Measurements from ENCODE around the gene CAP1.

Gene CAP1

DNA sequence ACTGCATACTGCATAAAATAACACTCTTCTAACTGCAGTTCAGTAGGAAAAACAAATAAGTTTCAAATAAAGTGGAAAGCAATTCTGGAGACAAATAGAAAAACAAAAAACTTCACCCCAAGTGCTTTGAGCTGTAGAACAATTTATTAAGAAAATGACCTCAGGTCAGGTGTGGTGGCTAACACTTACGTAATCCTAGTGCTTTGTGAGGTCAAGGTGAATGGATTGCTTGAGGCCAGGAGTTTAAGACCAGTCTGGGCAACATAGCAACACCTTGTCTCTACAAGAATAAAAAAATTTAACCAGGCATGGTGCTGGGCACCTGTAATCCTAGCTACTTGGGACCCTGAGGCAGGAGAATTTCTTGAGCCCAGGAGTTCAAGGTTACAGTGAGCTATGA lies 61.5 kb downstream of the CAP1 start:
- no peak for DNase-seq (ENCODE audit: low read depth, low spot score)
- in situ Hi-C loops (cut with HindIII; ENCODE audit: low sequenced_read_pairs) = no loop called here
- no peak overlapping the region for H3K4me3 ChIP-seq (ENCODE audit: low read depth, low read length)
- TF ChIP-seq, protein P1, sequence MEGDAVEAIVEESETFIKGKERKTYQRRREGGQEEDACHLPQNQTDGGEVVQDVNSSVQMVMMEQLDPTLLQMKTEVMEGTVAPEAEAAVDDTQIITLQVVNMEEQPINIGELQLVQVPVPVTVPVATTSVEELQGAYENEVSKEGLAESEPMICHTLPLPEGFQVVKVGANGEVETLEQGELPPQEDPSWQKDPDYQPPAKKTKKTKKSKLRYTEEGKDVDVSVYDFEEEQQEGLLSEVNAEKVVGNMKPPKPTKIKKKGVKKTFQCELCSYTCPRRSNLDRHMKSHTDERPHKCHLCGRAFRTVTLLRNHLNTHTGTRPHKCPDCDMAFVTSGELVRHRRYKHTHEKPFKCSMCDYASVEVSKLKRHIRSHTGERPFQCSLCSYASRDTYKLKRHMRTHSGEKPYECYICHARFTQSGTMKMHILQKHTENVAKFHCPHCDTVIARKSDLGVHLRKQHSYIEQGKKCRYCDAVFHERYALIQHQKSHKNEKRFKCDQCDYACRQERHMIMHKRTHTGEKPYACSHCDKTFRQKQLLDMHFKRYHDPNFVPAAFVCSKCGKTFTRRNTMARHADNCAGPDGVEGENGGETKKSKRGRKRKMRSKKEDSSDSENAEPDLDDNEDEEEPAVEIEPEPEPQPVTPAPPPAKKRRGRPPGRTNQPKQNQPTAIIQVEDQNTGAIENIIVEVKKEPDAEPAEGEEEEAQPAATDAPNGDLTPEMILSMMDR (IDR thresholded peaks at IDR 0.05; ENCODE audit: low read depth, low read length) = no peak

DNA sequence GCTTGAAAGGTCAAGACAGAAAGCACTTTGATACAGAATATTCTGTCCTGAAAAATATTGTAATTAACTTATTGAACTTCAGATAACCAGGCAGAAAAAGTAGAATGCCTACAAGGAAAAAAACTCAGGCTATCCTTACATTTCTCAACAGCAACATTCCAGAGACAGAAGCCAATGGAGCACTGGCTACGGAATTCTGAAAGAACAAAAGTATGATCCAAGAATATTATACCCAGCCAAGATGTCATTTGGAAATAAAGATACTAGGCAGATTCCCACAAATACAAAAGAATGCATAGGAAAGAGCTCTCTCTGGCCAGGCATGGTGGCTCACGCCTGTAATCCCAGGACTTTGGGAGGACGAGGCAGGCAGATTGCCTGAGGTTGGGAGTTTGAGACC lies 62.4 kb downstream of the CAP1 start:
- TF ChIP-seq, protein P1 (IDR thresholded peaks at IDR 0.05; ENCODE audit: low read depth, low read length) = no peak
- DNase-seq (ENCODE audit: low read depth, low spot score) = no peak
- H3K4me3 ChIP-seq (ENCODE audit: low read depth, low read length) = no peak overlapping the region
- in situ Hi-C loops (cut with HindIII; ENCODE audit: low sequenced_read_pairs) = no loop called here

DNA sequence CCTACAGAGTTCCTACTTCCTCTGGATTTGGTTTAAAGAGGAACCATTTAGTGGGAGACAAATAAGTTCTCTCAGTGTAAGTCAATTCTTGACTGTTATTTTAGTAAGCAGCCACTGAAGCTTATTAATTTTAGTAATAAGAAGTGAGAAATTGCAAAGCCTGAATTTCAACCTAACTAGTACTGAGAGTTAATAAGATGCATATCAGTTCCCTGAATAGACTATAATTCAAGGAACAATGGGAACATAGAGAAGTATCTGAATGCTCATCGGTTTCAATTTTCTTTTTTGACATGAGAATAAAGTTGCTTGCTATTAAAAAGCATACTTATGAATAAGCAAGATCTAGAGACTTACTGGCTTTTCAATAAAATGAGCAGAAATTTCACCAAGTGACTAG lies 64.5 kb downstream of the CAP1 start:
- in situ Hi-C loops (cut with HindIII; ENCODE audit: low sequenced_read_pairs) = no loop called here
- TF ChIP-seq, protein P1 (IDR thresholded peaks at IDR 0.05; ENCODE audit: low read depth, low read length) = no peak
- DNase-seq (ENCODE audit: low read depth, low spot score) = no peak
- no peak overlapping the region for H3K4me3 ChIP-seq (ENCODE audit: low read depth, low read length)

DNA sequence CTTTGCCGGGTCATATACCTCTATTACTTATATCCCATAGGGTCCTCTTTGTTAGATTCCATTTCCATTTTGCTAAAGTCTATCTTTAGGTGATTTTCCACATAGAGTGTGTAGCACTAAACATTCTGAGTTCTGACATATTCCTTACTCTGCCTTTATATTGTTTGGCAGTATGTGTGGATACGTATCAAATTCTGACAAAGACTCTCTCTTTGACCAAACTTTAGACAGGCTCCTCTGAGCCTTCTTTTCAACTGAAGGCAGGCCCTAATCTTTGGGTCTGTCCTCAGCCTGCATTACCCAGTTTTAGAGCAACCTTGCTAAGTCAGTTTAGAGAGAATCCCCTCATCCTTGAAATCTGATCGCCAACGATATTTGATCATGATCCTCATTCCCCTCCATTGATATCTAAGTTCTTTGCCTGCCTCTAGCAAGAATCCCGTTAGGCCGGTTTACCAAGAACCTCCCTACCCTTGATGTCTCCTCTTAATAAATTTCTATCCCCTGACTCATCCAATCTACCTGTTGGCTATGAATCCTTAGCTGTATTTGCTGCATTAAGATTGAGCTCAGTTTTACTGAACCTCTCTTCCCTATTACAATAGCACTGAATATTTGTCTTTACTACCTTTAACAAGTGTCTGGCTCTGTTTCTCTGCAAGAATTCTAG lies 66.9 kb downstream of the CAP1 start:
- TF ChIP-seq, protein P1 (IDR thresholded peaks at IDR 0.05; ENCODE audit: low read depth, low read length) = no peak
- H3K4me3 ChIP-seq (ENCODE audit: low read depth, low read length) = no peak overlapping the region
- in situ Hi-C loops (cut with HindIII; ENCODE audit: low sequenced_read_pairs) = no loop called here
- DNase-seq (ENCODE audit: low read depth, low spot score) = no peak

DNA sequence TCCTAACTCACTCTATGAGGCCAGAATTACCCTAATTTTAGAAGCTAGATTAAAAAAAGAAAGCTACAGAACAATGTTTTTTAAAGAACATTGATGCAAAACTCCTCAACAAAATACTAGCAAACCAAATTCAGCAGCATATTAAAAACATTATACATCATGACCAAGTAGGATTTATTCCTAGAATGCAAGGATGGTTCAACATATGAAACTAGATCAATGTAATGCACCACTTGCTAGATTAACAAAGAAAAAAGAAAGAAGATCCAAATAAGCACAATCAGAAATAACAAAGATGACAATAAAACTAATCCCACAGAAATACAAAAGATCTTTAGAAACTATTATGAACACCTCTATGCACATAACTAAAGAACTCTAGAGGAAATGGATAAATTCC lies 69.9 kb downstream of the CAP1 start:
- H3K4me3 ChIP-seq (ENCODE audit: low read depth, low read length) = no peak overlapping the region
- in situ Hi-C loops (cut with HindIII; ENCODE audit: low sequenced_read_pairs) = no loop called here
- TF ChIP-seq, protein P1 (IDR thresholded peaks at IDR 0.05; ENCODE audit: low read depth, low read length) = no peak
- no peak for DNase-seq (ENCODE audit: low read depth, low spot score)

DNA sequence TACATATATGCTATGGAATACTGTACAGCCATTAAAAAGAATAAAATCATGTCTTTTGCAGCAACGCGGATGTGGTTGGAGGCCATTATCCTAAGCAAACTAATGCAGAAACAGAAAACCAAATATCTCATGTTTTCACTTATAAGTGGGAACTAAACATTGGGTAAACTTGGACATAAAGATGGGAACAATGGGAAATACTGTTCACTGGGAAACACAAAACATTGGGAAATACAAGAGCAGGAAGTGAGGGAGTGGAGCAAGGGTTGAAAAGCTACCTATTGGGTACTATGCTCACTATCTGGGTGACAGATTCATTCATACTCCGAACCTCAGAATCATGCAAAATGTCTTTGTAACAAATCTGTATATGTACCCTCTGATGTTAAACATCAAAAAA lies 73.9 kb downstream of the CAP1 start:
- DNase-seq (ENCODE audit: low read depth, low spot score) = no peak
- no peak overlapping the region for H3K4me3 ChIP-seq (ENCODE audit: low read depth, low read length)
- TF ChIP-seq, protein P1 (IDR thresholded peaks at IDR 0.05; ENCODE audit: low read depth, low read length) = no peak
- in situ Hi-C loops (cut with HindIII; ENCODE audit: low sequenced_read_pairs) = no loop called here
